Activated CD8-positive, alpha-beta memory T cell treated with anti-CD3 and anti-CD28 coated beads, Interleukin-2, amount 50 U/mL, for 1 hour (primary cell): ENCODE data around the gene HSPA12B.

ENCODE experiments used
- DNase-seq: peaks from one replicate; pipeline ENCODE4 v3.0.0-alpha.2; 2020; ENCODE audit errors: extremely low read depth

Gene HSPA12B

DNA sequence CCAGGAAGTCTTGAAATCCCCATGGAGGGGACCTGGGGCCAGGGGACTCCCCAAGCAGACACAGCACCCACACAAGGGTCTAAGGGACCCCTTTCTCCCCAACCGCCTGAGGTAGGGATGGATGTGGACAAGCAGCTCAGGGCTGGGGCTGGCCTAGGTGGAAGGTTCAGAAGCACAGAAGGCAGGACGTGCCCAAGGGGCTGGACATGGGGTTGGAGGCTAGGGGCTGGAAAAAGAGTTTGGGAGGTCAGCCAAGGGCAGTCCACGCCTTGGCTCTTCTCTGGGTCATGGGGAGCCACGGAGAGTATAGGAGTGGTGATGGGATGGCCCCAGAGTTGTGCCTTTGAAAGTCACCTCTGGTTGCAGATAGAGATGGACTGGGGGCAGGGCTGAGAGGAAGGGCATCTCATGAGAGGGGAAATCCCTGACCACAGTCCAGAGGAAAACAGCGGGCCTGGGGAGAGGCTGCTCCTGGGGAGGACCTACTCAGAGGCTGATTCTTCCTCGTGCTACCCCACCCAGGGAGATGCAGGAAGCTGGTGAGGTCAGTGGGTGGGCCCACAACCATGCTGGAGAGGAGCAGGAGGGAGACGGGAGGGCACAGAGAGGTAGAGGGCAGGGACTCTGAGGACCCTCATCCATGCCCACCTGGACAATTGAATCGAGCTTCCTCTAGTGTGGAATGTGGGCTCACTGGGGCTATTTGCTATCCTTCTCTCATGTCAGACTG is 2.5 kb upstream of the HSPA12B start:
- DNase-seq = no peak

DNA sequence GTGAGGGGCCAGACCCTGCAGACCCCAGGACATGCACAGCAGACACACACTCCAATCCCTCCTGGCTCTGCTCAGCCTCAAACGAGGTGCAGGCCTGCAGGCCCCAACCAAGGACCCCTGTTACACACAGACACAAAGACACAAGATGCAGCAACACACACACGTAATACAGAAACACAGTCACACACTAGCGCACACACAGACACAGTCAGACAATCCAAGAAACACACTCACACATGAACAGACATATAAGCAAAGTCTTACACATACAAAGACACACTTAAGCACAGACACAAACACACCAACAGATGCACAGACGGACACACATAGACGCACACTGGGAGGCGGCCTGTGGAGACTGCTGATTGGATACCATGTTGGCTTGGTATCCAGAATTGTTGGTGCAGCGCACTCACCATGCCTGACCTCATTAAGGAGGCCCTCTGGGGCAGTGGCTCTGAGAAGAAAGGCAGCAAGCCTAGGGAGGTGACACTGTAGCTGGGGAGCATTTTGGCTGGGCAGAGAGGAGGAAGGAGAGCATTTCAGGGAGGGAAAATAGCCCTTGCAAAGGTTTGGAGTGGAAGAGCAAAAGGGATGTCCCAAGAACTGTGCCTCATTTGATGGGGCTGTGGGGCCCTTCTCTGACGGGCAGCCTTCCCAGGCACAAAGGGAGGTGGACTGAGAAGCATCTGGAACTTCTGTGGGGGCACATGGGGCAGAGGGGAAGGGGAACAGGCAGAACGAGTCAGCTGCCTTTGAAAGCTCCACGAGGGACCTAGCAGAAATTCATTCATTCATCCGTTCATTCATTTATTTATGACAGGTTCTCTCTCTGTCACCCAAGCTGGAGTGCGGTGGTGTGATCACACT is 1.4 kb upstream of the HSPA12B start:
- DNase-seq = no peak

DNA sequence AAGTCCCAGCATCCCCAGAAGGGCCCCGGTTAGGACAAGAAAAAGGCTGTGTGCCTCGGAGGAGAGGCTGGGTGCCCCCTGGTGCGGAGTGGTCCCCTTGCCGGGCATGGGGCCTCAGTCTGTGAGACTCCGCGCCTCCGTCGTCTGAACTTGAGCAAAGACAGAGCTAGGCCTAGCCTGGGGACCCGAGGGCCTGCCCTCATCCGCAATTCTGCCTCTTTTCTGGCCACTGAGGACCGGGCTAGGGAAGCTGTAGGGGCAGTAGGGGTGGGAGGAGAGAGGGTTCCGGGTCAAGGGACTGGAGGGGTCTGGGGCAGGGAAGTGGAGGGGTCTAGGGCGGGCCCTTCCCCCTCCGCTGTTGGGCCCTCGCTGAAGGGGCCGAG is 550 bp upstream of the HSPA12B start:
- no peak for DNase-seq

DNA sequence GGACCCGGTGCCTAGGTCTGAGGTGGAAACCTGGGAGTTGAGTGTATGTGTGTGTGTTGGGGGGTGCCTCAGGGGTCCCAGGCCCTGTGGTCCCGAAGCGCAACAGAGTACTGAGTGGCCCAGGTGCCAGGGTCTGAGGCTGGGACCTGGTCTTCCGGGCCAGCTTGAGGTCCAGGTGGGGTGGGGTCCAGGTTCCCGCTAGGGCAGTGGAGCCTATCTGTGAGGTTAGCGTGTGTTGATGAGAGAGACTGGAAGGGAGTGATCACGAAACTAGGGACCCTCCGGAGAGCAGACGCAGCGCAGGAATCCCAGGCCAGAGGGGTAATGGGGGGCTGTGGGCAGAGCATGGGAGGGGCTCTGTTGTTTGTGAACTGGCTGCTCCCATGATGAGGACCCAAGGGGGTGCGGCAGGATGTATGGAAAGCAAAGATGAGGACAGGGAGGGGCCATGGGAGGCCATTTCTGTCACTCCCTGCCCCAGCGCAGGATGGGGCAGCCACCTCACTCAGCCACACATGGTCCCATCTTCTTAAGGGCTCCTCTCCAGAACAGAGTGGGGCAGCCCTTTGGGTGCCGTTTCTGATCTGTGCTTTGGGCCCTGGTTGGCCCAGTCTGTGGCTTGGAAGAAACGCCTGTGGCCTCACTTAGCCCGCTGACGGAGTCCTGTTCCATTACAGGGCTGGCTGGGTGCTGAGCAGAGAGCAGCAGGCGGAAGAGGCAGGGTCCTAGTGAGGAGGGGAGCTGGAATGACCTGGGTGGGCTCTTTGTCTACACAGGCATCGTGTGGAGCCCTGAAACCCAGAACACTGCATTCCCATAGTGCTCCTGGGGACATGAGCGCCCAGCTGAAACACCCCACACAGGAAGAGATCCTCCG is 872 bp downstream of the HSPA12B start:
- no peak for DNase-seq

DNA sequence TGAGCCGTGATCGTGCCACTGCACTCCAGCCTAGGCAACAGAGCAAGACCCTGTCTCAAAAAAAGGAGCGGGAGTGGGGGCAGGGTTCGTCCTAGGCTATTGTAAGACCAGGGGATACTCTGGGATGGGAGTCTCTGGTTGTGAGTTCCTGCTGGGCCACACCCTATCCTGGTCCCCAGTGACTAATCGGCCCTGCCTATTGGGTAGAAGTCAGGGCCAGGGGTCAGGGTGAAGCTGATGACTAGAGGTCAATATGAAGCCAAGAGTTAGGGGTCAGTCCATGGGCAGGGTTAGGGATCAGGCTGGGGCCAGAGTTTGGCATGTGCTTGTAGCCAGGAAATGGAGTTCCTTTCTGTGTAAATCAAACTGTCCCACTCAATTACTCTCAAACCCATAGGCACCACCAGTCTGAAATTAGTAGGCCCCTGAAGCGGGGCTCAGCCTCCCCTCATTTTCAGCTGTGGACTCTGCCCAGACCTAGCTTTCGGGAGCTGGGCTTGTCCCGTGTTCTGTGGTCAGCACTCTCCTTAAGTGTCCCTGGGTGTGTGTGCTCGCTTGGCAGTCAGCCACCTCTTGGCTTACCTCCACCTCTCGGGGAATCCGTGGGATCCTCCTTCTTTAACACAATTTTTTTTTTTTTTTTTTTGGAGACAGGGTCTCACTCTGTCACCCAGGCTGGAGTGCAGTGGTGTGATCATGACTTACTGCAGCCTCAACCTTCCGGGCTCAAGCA is 1.8 kb downstream of the HSPA12B start:
- DNase-seq = no peak

DNA sequence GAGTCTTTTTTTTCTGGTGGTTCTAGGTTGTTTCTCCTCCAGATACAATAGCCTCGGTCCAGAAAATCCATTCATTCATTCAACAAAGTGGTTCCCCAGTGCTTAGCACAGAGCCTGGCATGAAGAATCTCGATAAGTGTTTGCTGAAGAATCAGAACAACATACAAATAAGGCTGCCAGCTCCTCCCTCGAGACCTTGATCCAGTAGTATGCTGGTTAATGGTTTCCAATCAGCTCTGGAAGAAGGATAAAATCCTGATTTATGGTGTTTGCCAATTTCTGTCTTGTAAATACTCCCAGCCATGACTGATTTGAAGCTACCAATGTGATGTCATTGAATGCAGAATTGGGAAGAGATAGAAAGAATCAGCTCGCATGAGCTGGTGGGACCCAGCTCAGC is 3.3 kb downstream of the HSPA12B start:
- no peak for DNase-seq

DNA sequence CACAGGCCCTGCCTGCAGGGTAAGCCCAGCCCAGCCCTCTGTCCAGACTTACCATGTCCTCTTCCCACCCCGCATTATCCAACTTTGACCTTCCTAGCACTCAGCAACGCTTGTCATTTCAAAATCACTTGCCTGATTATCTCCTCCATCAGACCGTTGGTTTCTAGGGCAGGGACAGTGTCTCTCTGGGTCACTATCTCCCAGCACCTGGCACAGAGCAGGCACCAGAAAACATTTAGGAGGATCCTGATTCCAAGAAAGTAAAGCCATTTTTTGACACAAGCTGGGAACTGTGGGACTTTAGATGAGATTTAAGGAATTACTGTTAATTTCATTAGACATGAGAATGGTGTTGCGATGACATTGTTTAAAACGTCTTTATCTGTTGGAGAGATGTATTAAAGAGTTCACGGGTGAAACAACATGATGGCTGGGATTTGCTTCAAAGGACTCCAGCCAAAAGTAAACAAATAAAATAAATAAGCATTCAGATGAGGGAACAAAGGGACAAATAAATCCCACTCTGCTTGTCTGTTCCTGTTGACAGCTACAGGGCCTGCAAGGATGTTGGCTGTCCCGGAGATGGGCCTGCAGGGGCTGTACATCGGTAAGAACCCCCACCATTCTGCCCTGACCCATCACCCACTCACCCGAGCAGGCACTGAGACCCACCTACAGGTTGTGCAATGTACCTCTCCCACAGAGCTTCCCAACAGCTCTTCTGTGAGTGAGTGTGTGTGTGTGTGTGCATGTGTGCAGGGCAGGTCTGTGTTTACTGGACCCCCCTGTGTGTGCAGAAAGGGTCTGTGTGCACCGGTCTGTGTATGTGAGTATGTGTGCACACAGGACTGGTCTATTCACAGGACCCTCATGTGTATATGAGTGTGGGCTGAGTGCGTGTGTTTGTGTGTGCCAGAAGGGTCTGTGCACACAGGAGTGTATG is 5.9 kb downstream of the HSPA12B start:
- DNase-seq = no peak

DNA sequence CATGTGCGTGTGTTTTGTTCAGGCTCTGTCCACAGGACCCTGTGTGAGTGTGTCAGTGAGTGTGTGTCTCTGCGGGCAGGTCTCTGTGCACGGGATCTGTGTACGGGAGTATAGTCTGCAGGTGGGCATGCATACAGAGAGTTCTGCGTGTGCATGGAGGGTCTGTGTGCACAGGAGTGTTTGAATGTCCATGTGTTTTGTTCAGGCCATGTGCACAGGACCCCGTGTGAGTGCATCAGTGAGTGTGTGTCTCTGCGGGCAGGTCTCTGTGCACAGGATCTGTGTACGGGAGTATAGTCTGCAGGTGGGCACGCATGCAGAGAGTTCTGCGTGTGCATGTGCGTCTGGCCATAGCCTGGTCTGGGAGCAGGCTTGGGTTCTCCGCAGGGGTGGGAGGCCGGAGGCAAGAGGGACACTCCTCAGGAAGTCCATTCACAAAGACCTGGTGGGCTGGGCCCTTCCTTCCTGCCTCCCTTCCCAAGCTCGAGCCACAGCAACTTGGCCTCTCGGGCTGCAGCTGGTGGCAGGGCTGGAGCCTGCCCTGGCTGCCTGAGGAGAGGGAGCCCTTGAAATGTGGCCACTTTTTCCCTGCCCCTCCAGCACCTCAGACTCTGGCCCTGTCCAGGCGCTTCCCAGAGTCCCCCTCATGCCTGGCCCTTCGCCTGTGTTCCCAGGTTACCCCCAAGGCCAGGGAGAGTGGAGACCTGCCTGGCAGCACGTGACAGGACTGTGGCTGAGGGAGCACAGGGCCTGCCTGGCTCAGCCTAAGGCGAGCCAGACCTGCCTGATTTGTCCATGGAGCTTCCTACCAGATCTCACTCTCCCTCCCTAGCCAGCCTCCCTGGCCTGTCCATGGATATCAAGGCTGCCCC is 6.8 kb downstream of the HSPA12B start:
- DNase-seq = no peak

DNA sequence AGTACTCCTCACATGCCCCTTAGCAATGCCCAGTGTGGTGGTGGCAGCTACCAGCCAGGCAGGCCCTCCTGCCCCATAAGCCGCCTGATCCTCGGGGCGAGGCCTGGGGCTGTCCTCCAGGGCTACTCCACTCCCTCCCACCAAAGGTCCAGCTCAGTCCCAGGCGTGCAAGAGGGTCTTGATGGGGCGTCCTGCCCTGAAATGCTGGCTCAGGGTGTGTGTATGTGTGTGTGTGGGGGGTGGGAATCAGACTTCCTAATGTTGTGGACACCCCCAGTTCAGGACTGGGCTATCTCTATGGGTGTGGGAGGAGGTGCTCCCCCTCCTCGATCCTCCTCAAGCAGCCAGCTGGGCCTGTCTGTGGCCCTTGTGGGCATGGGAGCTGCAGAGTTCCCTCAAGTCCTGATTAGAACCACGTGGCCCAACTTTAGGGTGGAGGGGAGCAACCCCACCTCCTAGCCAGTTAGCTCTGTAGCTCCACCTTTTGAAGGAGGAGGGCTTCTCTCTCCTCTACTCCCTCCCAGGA is 7.5 kb downstream of the HSPA12B start:
- DNase-seq = no peak

DNA sequence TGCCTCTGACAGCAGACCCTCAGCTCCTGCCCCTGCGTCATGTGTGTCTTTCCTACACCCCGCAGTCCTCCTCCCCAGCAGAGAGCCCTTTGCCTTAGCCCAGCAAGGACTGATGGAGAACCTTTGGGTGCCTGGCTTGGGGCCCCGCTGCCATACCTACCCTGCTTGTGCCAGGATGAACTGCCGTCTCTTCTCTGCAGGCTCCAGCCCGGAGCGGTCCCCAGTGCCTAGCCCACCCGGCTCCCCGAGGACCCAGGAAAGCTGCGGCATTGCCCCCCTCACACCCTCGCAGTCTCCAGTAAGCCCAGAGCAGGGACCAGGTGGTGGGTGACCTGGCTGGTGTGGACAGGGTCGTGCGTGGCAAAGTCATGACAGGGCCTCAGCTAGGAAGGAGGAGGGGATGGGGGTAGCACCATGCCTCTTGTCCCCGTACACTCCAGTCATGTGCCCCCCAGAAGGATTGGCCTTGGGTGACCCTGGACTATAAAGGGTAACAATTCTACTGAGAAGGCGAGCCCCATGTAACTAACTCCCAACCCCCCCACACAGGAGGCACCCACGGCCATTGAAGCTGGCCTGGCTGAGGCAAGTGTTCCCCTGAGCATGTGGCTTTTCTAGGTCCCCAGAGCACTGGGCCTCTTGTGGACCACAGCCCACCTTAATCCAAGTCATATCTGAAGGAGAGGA is 8.3 kb downstream of the HSPA12B start:
- no peak for DNase-seq

DNA sequence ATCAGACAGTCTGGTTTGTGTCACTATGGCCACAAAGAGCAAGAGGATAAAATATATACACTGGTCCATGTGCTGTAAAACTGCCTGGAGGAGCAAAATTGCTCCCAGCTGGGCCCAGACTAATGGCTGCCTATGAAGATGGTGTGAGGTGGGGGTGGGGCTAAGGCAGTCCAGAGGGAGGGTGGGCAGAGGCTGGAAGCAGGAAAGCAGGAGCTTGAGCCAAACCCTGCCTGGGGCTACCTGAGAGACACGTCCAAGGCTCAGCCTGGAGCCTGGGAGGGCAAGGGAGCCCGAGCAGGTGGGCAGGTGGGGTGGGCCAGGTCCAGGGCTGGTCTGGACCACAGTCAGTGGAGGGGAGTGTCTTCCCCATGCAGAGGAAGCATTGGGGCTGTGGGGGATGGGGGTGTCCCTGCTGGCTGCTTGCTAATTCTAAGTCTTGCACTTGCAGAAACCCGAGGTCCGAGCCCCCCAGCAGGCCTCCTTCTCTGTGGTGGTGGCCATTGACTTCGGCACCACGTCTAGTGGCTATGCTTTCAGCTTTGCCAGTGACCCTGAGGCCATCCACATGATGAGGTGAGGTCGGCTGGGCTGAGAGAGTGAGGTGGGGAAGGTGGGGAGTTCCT is 9.5 kb downstream of the HSPA12B start:
- no peak for DNase-seq

DNA sequence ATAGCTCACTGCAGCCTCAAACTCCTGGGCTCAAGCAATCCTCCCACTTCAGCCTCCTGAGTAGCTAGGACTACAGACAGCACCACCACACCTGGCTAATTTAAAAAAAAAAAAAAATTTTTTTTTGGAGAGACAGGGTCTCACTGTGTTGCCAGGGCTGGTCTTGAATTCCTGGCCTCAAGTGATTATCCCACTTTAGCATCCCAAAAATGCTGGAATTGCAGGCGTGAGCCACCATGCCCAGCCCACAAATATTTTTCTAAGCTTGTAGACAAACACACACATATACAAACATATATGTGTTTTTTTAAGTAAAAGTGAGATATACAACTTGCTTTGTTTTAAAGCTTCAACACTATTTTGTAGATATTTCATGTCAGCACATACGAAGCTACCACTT is 10.8 kb downstream of the HSPA12B start:
- no peak for DNase-seq

DNA sequence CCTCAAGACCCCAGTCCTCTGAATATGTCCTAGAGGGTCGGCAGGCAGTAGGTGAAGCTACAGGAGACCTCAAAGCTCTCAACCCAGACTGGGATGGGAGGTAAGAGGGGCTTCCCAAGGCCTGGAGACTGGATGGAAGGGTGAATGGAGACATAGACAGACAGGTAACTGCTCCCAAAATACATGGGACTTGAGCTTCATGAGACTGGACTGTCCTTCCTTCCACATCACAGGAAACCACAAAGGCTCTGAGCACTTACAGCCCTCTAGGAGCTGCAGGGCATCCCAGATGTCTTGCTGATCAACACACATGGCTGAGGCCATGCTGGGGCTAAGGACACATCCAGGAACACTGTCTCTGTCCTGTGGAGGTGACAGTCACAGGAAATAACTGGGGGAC is 11.6 kb downstream of the HSPA12B start:
- no peak for DNase-seq

DNA sequence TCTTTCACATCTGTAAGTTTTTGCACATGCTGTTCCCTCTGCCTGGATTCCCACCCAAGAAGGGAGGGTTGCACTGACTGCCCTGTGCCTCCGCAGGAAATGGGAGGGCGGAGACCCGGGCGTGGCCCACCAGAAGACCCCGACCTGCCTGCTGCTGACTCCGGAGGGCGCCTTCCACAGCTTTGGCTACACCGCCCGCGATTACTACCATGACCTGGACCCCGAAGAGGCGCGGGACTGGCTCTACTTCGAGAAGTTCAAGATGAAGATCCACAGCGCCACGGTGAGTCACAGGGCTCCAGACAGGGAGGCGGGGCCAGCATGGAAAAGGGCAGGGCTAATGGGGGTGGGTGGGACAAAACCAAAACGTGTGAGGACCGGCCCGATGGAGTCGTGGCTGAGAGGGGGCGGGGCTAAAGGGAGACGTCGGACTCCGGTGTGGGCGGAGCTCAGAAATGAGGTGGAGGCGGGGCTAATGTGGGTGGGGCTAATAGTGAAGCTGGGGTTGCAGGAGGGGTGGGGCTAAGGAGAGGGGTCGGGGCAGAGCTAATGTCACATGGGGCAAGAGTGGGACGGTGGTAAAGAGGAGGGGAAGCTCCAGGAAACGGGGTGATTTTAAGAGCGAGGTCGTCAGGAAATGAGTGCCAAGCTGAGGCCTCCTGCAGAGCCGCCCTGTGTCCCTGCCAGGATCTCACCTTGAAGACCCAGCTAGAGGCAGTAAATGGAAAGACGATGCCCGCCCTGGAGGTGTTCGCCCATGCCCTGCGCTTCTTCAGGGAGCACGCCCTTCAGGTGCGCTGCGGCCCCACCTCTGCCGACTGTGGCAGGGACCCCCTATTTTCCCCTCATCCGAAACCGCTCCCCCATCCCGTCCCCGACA is 12.6 kb downstream of the HSPA12B start:
- DNase-seq = peak; percentile 64

DNA sequence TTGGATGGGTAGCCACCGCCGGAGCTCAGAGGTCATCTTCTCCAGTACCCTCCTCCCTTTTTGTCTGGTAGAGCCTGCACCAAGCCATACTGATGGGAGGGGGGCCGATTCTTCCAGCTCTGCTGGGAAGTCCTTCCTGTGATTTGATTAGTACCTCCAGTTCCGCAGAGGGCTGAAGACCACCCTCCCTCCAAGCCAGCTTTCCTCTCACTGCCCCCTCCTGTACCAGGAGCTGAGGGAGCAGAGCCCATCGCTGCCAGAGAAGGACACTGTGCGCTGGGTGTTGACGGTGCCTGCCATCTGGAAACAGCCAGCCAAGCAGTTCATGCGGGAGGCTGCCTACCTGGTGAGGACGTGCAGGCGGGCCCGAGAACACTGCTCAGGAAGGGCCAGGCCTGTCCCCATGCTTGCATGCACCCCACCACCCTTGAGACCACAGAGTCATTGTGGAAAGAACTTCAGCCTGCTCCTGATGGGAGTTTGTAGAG is 13.2 kb downstream of the HSPA12B start:
- no peak for DNase-seq

DNA sequence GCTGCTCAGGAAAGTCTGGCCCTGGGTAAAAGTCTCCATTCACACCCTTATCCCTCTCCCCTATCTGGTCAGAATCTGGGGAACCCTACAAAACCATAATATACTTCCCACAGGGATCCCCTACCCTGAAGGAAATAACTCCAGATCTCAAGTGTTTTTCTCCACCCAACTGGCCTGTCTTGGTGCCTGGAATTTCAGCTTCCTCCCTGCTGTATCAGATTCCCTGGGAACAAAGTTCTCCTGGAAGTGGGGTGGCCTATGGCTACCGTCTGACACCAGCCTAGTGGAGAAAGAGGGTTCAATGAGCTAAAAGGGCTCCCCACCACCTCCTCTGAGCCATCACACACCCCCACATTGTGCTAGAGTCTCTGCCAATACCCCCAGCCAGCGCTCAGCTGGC is 15.0 kb downstream of the HSPA12B start:
- no peak for DNase-seq

DNA sequence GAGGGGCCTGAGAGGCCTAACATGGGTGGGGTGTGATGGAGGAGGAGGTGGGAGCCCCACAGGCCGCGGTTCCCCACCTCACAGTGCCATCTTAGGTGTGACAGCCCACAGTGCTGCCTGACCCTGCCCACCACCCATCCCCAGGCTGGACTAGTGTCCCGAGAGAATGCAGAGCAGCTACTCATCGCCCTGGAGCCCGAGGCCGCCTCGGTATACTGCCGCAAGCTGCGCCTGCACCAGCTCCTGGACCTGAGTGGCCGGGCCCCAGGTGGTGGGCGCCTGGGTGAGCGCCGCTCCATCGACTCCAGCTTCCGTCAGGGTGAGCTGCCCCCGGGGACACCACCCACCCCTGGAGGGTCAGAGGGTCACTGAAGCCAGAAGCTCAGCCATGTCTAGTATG is 15.6 kb downstream of the HSPA12B start:
- DNase-seq = no peak
